Muscle layer of colon (tissue), 2 donors: ENCODE results near the gene ERMP1.

Experiments used
- H3K27ac ChIP-seq: one replicate; pipeline ENCODE4 v1.7.0; 2013; ENCODE audit warnings: low read depth, mild to moderate bottlenecking, low read length, moderate library complexity
- H3K27me3 ChIP-seq, 2 donors: one replicate each; pipeline ENCODE4 v1.7.0; 2013; ENCODE audit warnings: low read length in 2 of 2, mild to moderate bottlenecking in 2 of 2; ENCODE audit not compliant: insufficient read depth in 2 of 2, control insufficient read depth in 1 of 2
- H3K36me3 ChIP-seq: one replicate; pipeline ENCODE4 v1.7.0; 2013; ENCODE audit warnings: mild to moderate bottlenecking, low read length; ENCODE audit not compliant: insufficient read depth
- H3K4me1 ChIP-seq: one replicate; pipeline ENCODE4 v1.7.0; 2013; ENCODE audit warnings: mild to moderate bottlenecking, low read length; ENCODE audit not compliant: insufficient read depth
- H3K4me3 ChIP-seq, 2 donors: one replicate each; pipeline ENCODE4 v1.7.0; 2013; ENCODE audit warnings: low read length in 2 of 2, low read depth in 1 of 2, mild to moderate bottlenecking in 1 of 2, moderate library complexity in 1 of 2
- H3K9ac ChIP-seq: one replicate; pipeline ENCODE4 v1.7.0; 2013; ENCODE audit warnings: low read length
- H3K9me3 ChIP-seq: one replicate; pipeline ENCODE4 v1.7.0; 2013; ENCODE audit warnings: mild to moderate bottlenecking, low read length
- donor health status: abdominal sarcoma.
- donor health status: Adenocarcinoma of cecum.

Gene ERMP1

GRCh38 chr9:5767968-5768932 is 64.7 kb downstream of the ERMP1 start:
- Histone ChIP-seq H3K4me1 (no peaks in the 10 kb centered on the region), H3K27ac (no peak overlapping the region), H3K27me3 (no peaks in the 10 kb centered on the region), H3K4me3 (no peak overlapping the region), H3K36me3 (peaks cover 65% of the 10 kb centered on the region), H3K9ac (no peak overlapping the region), H3K9me3 (no peaks in the 10 kb centered on the region)

- H3K4me1 ChIP-seq: no peaks in the 10 kb centered on the region
- no peaks in the 10 kb centered on the region for H3K27me3 ChIP-seq
- H3K9ac ChIP-seq: no peak overlapping the region
- H3K36me3 ChIP-seq: peaks cover 58% of the 10 kb centered on the region
- no peak overlapping the region for H3K27ac ChIP-seq
- H3K9me3 ChIP-seq: no peaks in the 10 kb centered on the region
- H3K4me3 ChIP-seq: no peak overlapping the region
These were observed 68.6 kb downstream of the ERMP1 start for GRCh38 chr9:5764130-5764868.

- peaks cover 47% of the 10 kb centered on the region for H3K36me3 ChIP-seq
- no peaks in the 10 kb centered on the region for H3K27me3 ChIP-seq
- H3K4me3 ChIP-seq: no peak overlapping the region
- no peaks in the 10 kb centered on the region for H3K9me3 ChIP-seq
- no peak overlapping the region for H3K9ac ChIP-seq
- H3K27ac ChIP-seq: no peak overlapping the region
- H3K4me1 ChIP-seq: no peaks in the 10 kb centered on the region
These were observed 70.5 kb downstream of the ERMP1 start for GRCh38 chr9:5762421-5762820.

- Histone ChIP-seq H3K4me1 (no peaks in the 10 kb centered on the region), H3K36me3 (peaks cover 33% of the 10 kb centered on the region), H3K9ac (no peak overlapping the region), H3K27ac (no peak overlapping the region), H3K4me3 (no peak overlapping the region), H3K27me3 (no peaks in the 10 kb centered on the region), H3K9me3 (no peaks in the 10 kb centered on the region)
These were observed 72.6 kb downstream of the ERMP1 start for GRCh38 chr9:5760338-5760737.

- Histone ChIP-seq H3K27ac (no peak overlapping the region), H3K9me3 (no peaks in the 10 kb centered on the region), H3K36me3 (peaks cover 9% of the 10 kb centered on the region), H3K4me1 (no peaks in the 10 kb centered on the region), H3K27me3 (no peaks in the 10 kb centered on the region), H3K9ac (no peak overlapping the region), H3K4me3 (no peak overlapping the region)
These were observed 76.3 kb downstream of the ERMP1 start for GRCh38 chr9:5756633-5757032.

- Histone ChIP-seq H3K4me3 (no peak overlapping the region), H3K4me1 (no peaks in the 10 kb centered on the region), H3K27me3 (no peaks in the 10 kb centered on the region), H3K9me3 (no peaks in the 10 kb centered on the region), H3K9ac (no peak overlapping the region), H3K27ac (no peak overlapping the region), H3K36me3 (peaks cover 30% of the 10 kb centered on the region)
These were observed 82.3 kb downstream of the ERMP1 start for GRCh38 chr9:5750569-5750968.

GRCh38 chr9:5749306-5749705 is 83.6 kb downstream of the ERMP1 start:
- no peak overlapping the region for H3K27ac ChIP-seq
- peaks cover 42% of the 10 kb centered on the region for H3K36me3 ChIP-seq

GRCh38 chr9:5748438-5748837 is 84.5 kb downstream of the ERMP1 start:
- H3K27me3 ChIP-seq: no peaks in the 10 kb centered on the region
- H3K27ac ChIP-seq: no peak overlapping the region
- H3K9ac ChIP-seq: no peak overlapping the region
- H3K4me1 ChIP-seq: no peaks in the 10 kb centered on the region
- H3K4me3 ChIP-seq: no peak overlapping the region
- no peaks in the 10 kb centered on the region for H3K9me3 ChIP-seq
- H3K36me3 ChIP-seq: peaks cover 43% of the 10 kb centered on the region

More at GRCh38 chr9:5749306-5749705, 83.6 kb downstream of the ERMP1 start:
- Histone ChIP-seq H3K9ac (no peak overlapping the region), H3K27me3 (no peaks in the 10 kb centered on the region), H3K4me3 (no peak overlapping the region), H3K9me3 (no peaks in the 10 kb centered on the region), H3K4me1 (no peaks in the 10 kb centered on the region)

- Histone ChIP-seq H3K4me3 (no peak overlapping the region), H3K9me3 (no peaks in the 10 kb centered on the region), H3K9ac (no peak overlapping the region), H3K4me1 (no peaks in the 10 kb centered on the region), H3K36me3 (peaks cover 46% of the 10 kb centered on the region), H3K27me3 (no peaks in the 10 kb centered on the region), H3K27ac (no peak overlapping the region)
These were observed 89.8 kb downstream of the ERMP1 start for GRCh38 chr9:5743109-5743508.

- no peaks in the 10 kb centered on the region for H3K27me3 ChIP-seq
- no peaks in the 10 kb centered on the region for H3K9me3 ChIP-seq
- H3K9ac ChIP-seq: no peak overlapping the region
- peaks cover 9% of the 10 kb centered on the region for H3K36me3 ChIP-seq
- no peak overlapping the region for H3K27ac ChIP-seq
- no peak overlapping the region for H3K4me3 ChIP-seq
- H3K4me1 ChIP-seq: no peaks in the 10 kb centered on the region
These were observed 96.2 kb downstream of the ERMP1 start for GRCh38 chr9:5736563-5737346.

GRCh38 chr9:5735072-5735471 is 97.8 kb downstream of the ERMP1 start:
- Histone ChIP-seq H3K27ac (no peak overlapping the region), H3K4me3 (no peak overlapping the region), H3K27me3 (no peaks in the 10 kb centered on the region), H3K36me3 (peaks cover 13% of the 10 kb centered on the region), H3K9ac (no peak overlapping the region), H3K9me3 (no peaks in the 10 kb centered on the region), H3K4me1 (no peaks in the 10 kb centered on the region)
